ENCODE results near the gene DALRD3. TPM values are rescaled to one million over a fixed set of nuclear protein-coding genes. Genes with fewer than 3 reads are reported as not detected.

Gene DALRD3
- total RNA-seq, 1 donor from 2014 or later, result 32.9 TPM

DNA sequence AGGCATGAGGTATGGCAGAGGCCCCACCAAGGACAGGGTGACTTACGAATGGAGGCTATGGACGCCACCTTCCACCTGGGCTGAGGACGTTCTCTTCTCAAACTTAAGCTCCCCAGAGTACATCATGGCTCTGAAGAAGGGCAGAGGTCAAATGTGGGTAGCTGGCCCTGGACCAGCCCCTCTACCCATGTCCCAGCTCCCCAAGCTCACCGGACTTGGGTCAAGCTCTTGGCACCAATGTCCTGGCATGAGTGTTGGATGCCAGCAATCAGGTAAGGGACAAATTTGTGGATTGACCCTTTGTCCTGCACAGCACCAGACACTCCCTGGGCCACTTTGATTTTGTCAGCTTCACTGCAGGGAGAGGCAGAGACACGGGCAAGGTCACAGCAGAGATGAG, 6.1 kb upstream of the DALRD3 start:
- Mint-ChIP-seq H3K36me3 (peaks cover 29% of the 10 kb centered on the region), H3K27ac (no peak overlapping the region), H3K27me3 (ENCODE audit: insufficient read depth, low read depth) (peaks cover 16% of the 10 kb centered on the region), H3K4me3 (peak overlapping the region; percentile 94), H3K4me1 (peaks cover 33% of the 10 kb centered on the region), H3K9me3 (no peaks in the 10 kb centered on the region)
- H3K4me1 ChIP-seq, result peaks cover 26% of the 10 kb centered on the region
- H3K36me3 ChIP-seq, result no peaks in the 10 kb centered on the region
- H3K79me2 ChIP-seq (ENCODE audit: low read depth), result peaks cover 57% of the 10 kb centered on the region
- no peak overlapping the region for H3K4me3 ChIP-seq
- H3F3A ChIP-seq (ENCODE audit: low read depth), result peaks cover 60% of the 10 kb centered on the region
- no peak overlapping the region for H3K9ac ChIP-seq
- no peak for DNase-seq (ENCODE audit: low spot score)
- TF ChIP-seq, protein P1, sequence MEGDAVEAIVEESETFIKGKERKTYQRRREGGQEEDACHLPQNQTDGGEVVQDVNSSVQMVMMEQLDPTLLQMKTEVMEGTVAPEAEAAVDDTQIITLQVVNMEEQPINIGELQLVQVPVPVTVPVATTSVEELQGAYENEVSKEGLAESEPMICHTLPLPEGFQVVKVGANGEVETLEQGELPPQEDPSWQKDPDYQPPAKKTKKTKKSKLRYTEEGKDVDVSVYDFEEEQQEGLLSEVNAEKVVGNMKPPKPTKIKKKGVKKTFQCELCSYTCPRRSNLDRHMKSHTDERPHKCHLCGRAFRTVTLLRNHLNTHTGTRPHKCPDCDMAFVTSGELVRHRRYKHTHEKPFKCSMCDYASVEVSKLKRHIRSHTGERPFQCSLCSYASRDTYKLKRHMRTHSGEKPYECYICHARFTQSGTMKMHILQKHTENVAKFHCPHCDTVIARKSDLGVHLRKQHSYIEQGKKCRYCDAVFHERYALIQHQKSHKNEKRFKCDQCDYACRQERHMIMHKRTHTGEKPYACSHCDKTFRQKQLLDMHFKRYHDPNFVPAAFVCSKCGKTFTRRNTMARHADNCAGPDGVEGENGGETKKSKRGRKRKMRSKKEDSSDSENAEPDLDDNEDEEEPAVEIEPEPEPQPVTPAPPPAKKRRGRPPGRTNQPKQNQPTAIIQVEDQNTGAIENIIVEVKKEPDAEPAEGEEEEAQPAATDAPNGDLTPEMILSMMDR (IDR thresholded peaks at IDR 0.05), result no peak
- TF ChIP-seq EZH2 (IDR thresholded peaks at IDR 0.05), result no peak
- TF ChIP-seq EZH2phosphoT487 (IDR thresholded peaks at IDR 0.05), result no peak
- no peak overlapping the region for H3K27ac ChIP-seq
- peaks cover 12% of the 10 kb centered on the region for H4K20me1 ChIP-seq (ENCODE audit: low read depth)
- H3K9me3 ChIP-seq (ENCODE audit: low read depth), result no peaks in the 10 kb centered on the region
- no peak overlapping the region for H3K4me2 ChIP-seq
- no peaks in the 10 kb centered on the region for H3K27me3 ChIP-seq
- no peak overlapping the region for H2AFZ ChIP-seq (replicated peaks)

DNA sequence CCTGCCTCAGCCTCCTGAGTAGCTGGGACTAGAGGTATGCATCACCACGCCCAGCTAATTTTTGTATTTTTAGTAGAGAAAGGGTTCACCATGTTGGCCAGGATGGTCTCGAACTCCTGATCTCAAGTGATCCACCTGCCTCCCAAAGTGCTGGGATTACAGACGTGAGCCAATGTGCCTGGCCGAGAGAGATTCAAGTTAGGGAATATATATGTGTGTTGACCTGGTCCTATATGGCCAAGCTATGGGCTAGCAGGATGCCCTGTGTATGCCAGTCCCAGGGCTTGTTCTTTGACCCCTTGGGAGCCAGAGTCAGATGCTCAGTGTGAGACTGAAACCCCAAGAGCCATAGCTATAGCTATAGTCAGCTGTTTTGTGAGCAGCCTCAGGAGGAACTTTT, 5.4 kb upstream of the DALRD3 start:
- no peaks in the 10 kb centered on the region for H3K9me3 Mint-ChIP-seq
- Histone ChIP-seq H4K20me1 (ENCODE audit: low read depth) (peaks cover 12% of the 10 kb centered on the region), H3K4me1 (peaks cover 25% of the 10 kb centered on the region), H3K9ac (no peak overlapping the region), H3K79me2 (ENCODE audit: low read depth) (peaks cover 59% of the 10 kb centered on the region), H3K4me3 (no peak overlapping the region), H3K36me3 (no peaks in the 10 kb centered on the region), H2AFZ (replicated peaks) (no peak overlapping the region), H3K4me2 (no peak overlapping the region), H3K9me3 (ENCODE audit: low read depth) (no peaks in the 10 kb centered on the region), H3F3A (ENCODE audit: low read depth) (peaks cover 67% of the 10 kb centered on the region), H3K27ac (no peak overlapping the region), H3K27me3 (no peaks in the 10 kb centered on the region)
- peaks cover 30% of the 10 kb centered on the region for H3K36me3 Mint-ChIP-seq
- no peak overlapping the region for H3K27ac Mint-ChIP-seq
- peaks cover 12% of the 10 kb centered on the region for H3K27me3 Mint-ChIP-seq (ENCODE audit: insufficient read depth, low read depth)
- DNase-seq (ENCODE audit: low spot score), result no peak
- peaks cover 31% of the 10 kb centered on the region for H3K4me1 Mint-ChIP-seq
- no peak for TF ChIP-seq EZH2phosphoT487 (IDR thresholded peaks at IDR 0.05)
- no peak for TF ChIP-seq EZH2 (IDR thresholded peaks at IDR 0.05)
- TF ChIP-seq, protein P1 (IDR thresholded peaks at IDR 0.05), result no peak
- peak overlapping the region; percentile 94 for H3K4me3 Mint-ChIP-seq

DNA sequence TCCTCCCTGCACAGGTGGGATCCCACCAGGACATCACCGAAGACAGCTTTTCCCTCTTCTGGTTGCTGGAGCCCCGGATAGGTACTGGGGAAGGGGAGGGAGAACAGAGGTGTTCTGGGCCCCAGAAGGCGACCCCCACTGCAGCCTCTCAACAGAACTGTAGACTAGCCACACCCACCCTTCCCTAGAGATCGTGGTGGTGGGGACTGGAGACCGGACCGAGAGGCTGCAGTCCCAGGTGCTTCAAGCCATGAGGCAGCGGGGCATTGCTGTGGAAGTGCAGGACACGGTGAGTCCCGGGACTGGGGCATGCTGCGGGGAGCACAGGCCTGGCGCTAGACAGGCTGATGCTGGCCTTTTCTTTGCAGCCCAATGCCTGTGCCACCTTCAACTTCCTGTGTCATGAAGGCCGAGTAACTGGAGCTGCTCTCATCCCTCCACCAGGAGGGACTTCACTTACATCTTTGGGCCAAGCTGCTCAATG, 4.3 kb upstream of the DALRD3 start:
- Histone ChIP-seq H3F3A (ENCODE audit: low read depth) (peaks cover 67% of the 10 kb centered on the region), H3K9ac (peak overlapping the region; percentile 92), H3K36me3 (no peaks in the 10 kb centered on the region), H3K4me3 (peak overlapping the region; percentile 73), H3K27me3 (no peaks in the 10 kb centered on the region), H3K4me2 (peak overlapping the region; percentile 82), H3K9me3 (ENCODE audit: low read depth) (no peaks in the 10 kb centered on the region), H2AFZ (replicated peaks) (no peak overlapping the region), H4K20me1 (ENCODE audit: low read depth) (peaks cover 13% of the 10 kb centered on the region), H3K27ac (peak overlapping the region; percentile 93), H3K79me2 (ENCODE audit: low read depth) (peaks cover 49% of the 10 kb centered on the region), H3K4me1 (peaks cover 15% of the 10 kb centered on the region)
- H3K4me1 Mint-ChIP-seq, result peaks cover 25% of the 10 kb centered on the region
- H3K4me3 Mint-ChIP-seq, result peak overlapping the region; percentile 94
- H3K9me3 Mint-ChIP-seq, result no peaks in the 10 kb centered on the region
- peak overlapping the region; percentile 91 for H3K27ac Mint-ChIP-seq
- peaks cover 29% of the 10 kb centered on the region for H3K36me3 Mint-ChIP-seq
- no peak for DNase-seq (ENCODE audit: low spot score)
- TF ChIP-seq, protein P1 (IDR thresholded peaks at IDR 0.05), result no peak
- TF ChIP-seq EZH2phosphoT487 (IDR thresholded peaks at IDR 0.05) (no peak), EZH2 (IDR thresholded peaks at IDR 0.05) (no peak)
- H3K27me3 Mint-ChIP-seq (ENCODE audit: insufficient read depth, low read depth), result peaks cover 8% of the 10 kb centered on the region
